Stimulated activated CD4-positive, alpha-beta T cell treated with anti-CD3 and anti-CD28 coated beads, Interleukin-12 subunit alpha, Interleukin-12 subunit beta, amount 100 ng/mL, for 24 hours (primary cell): ENCODE data around the gene SIAH1.
"Not testable (repeated sequence)": the region's sequence is repeated elsewhere in the genome, so short reads cannot be mapped to it uniquely, and the experiment has no call there.

ENCODE experiments used
- DNase-seq, 2 experiments: peaks; one replicate each; pipeline ENCODE4 v3.0.0-alpha.2; 2020; ENCODE audit warnings: low read depth in 2 of 2

Gene SIAH1

GRCh38 chr16:48366165-48367093, 18.8 kb downstream of the SIAH1 start:
- peak; percentile 24 to 33 for DNase-seq

- DNase-seq, result peak; percentile 48 to 76
These were observed 19.5 kb downstream of the SIAH1 start for GRCh38 chr16:48365601-48366164.

- no peak for DNase-seq
These were observed 20.1 kb downstream of the SIAH1 start for GRCh38 chr16:48365025-48365600.

- no peak for DNase-seq
These were observed 23.6 kb downstream of the SIAH1 start for GRCh38 chr16:48361540-48362144.

GRCh38 chr16:48361012-48361411, 24.2 kb downstream of the SIAH1 start:
- DNase-seq, result no peak

GRCh38 chr16:48359983-48360382, 25.2 kb downstream of the SIAH1 start:
- DNase-seq, result no peak

GRCh38 chr16:48358419-48358818, 26.8 kb downstream of the SIAH1 start:
- no peak for DNase-seq

GRCh38 chr16:48356633-48357376, 28.4 kb downstream of the SIAH1 start:
- no peak for DNase-seq

GRCh38 chr16:48354877-48355855, 30.0 kb downstream of the SIAH1 start:
- DNase-seq, result no peak

- DNase-seq, result not testable (repeated sequence)
These were observed 30.8 kb downstream of the SIAH1 start for GRCh38 chr16:48354385-48354784.

GRCh38 chr16:48353565-48354163, 31.5 kb downstream of the SIAH1 start:
- peak; percentile 37 to 43 for DNase-seq

GRCh38 chr16:48352648-48353390, 32.4 kb downstream of the SIAH1 start:
- DNase-seq, result no peak

GRCh38 chr16:48350736-48351135, 34.5 kb downstream of the SIAH1 start:
- no peak for DNase-seq

- no peak for DNase-seq
These were observed 37.2 kb downstream of the SIAH1 start for GRCh38 chr16:48347980-48348379.

GRCh38 chr16:48347191-48347865, 37.9 kb downstream of the SIAH1 start:
- DNase-seq, result no peak

GRCh38 chr16:48342591-48342990, 42.6 kb downstream of the SIAH1 start:
- no peak for DNase-seq

- DNase-seq, result no peak
These were observed 45.2 kb downstream of the SIAH1 start for GRCh38 chr16:48340054-48340453.

- no peak for DNase-seq
These were observed 49.3 kb downstream of the SIAH1 start for GRCh38 chr16:48335961-48336360.

- no peak for DNase-seq
These were observed 50.9 kb downstream of the SIAH1 start for GRCh38 chr16:48334325-48334724.
